Astrocyte (in vitro differentiated cells and primary cell): Measurements from ENCODE around the gene ALPP. TPM values are rescaled to one million over a fixed set of nuclear protein-coding genes. Genes with fewer than 3 reads are reported as not detected.

Source experiments
- DNase-seq: peaks from one replicate; pipeline ENCODE4 v3.0.0-alpha.2; 2010; ENCODE audit warnings: low read depth
- FAIRE-seq: peaks from 2 replicates; lab custom pipeline; 2011; peaks lifted over from hg19 to GRCh38; lab: Jason Lieb, UNC
- H2AFZ ChIP-seq: 2 replicates; pipeline ENCODE4 v1.6.0; 2012; ENCODE audit warnings: low read depth, low read length, inconsistent platforms
- H3K27ac ChIP-seq: 2 replicates; pipeline ENCODE4 v1.5.1; 2011; ENCODE audit warnings: low read depth, low read length, inconsistent platforms
- H3K27me3 ChIP-seq: 2 replicates; pipeline ENCODE4 v1.6.0; 2011; ENCODE audit warnings: low read length, inconsistent platforms; ENCODE audit not compliant: insufficient read depth
- H3K36me3 ChIP-seq: 2 replicates; pipeline ENCODE4 v1.5.1; 2011; ENCODE audit warnings: low read length, inconsistent platforms; ENCODE audit not compliant: insufficient read depth
- H3K4me1 ChIP-seq: 2 replicates; pipeline ENCODE4 v1.5.1; 2011; ENCODE audit warnings: low read length, inconsistent platforms; ENCODE audit not compliant: insufficient read depth
- H3K4me2 ChIP-seq: 2 replicates; pipeline ENCODE4 v1.6.0; 2012; ENCODE audit warnings: low read length, inconsistent platforms
- H3K4me3 ChIP-seq: 2 replicates; pipeline ENCODE4 v1.5.1; 2011; ENCODE audit warnings: low read depth, mild to moderate bottlenecking, low read length, inconsistent platforms; ENCODE audit not compliant: insufficient read depth
- H3K79me2 ChIP-seq: 2 replicates; pipeline ENCODE4 v1.6.0; 2012; ENCODE audit warnings: mild to moderate bottlenecking, low read length, inconsistent platforms; ENCODE audit not compliant: insufficient read depth
- H3K9ac ChIP-seq: 2 replicates; pipeline ENCODE4 v1.6.0; 2012; ENCODE audit warnings: mild to moderate bottlenecking, low read length, inconsistent platforms
- H3K9me3 ChIP-seq: 2 replicates; pipeline ENCODE4 v1.5.1; 2012; ENCODE audit warnings: low read depth, mild to moderate bottlenecking, low read length, inconsistent platforms; ENCODE audit not compliant: insufficient read depth
- H4K20me1 ChIP-seq: 2 replicates; pipeline ENCODE4 v1.6.0; 2012; ENCODE audit warnings: low read length, inconsistent platforms; ENCODE audit not compliant: insufficient read depth
- H3K27ac Mint-ChIP-seq: one replicate; pipeline ENCODE4 v1.8.0; 2021; ENCODE audit warnings: mild to moderate bottlenecking, mixed read lengths; ENCODE audit not compliant: unreplicated experiment
- H3K27me3 Mint-ChIP-seq: one replicate; pipeline ENCODE4 v1.8.0; 2021; ENCODE audit warnings: low read depth, mixed read lengths; ENCODE audit not compliant: unreplicated experiment
- H3K36me3 Mint-ChIP-seq: one replicate; pipeline ENCODE4 v1.8.0; 2021; ENCODE audit warnings: low read depth, mixed read lengths; ENCODE audit not compliant: unreplicated experiment
- H3K4me1 Mint-ChIP-seq: one replicate; pipeline ENCODE4 v1.8.0; 2021; ENCODE audit warnings: low read depth, mixed read lengths; ENCODE audit not compliant: unreplicated experiment
- H3K4me3 Mint-ChIP-seq: one replicate; pipeline ENCODE4 v1.8.0; 2021; ENCODE audit warnings: mild to moderate bottlenecking, moderate library complexity, mixed read lengths; ENCODE audit not compliant: unreplicated experiment
- H3K9me3 Mint-ChIP-seq: one replicate; pipeline ENCODE4 v1.8.0; 2021; ENCODE audit warnings: mild to moderate bottlenecking, mixed read lengths; ENCODE audit not compliant: unreplicated experiment
- CTCF ChIP-seq: IDR thresholded peaks from 2 replicates; pipeline ENCODE4 v1.5.1; 2011; ENCODE audit warnings: low read depth, mild to moderate bottlenecking, inconsistent platforms, low read length, moderate library complexity; ENCODE audit not compliant: insufficient read depth
- EZH2 ChIP-seq: IDR thresholded peaks from 2 replicates; pipeline ENCODE4 v1.6.1; 2012; ENCODE audit warnings: mild to moderate bottlenecking, low read length, inconsistent platforms; ENCODE audit not compliant: insufficient read depth
- total RNA-seq: library from RNA; stranded (reverse); gene quantifications from 2 replicates; pipeline ENCODE4 v1.2.1, GENCODE V29; 2021

Gene ALPP
- total RNA-seq, 1 donor from 2014 or later: 0.32 TPM

GRCh38 chr2:232431705-232432590 is 53.4 kb downstream of the ALPP start:
- Histone ChIP-seq H3K36me3 (no peaks in the 10 kb centered on the region), H3K4me2 (no peak overlapping the region), H3K9me3 (no peaks in the 10 kb centered on the region), H3K4me1 (no peaks in the 10 kb centered on the region), H3K27ac (no peak overlapping the region), H2AFZ (no peak overlapping the region), H3K27me3 (peaks cover 4% of the 10 kb centered on the region), H3K79me2 (no peaks in the 10 kb centered on the region), H3K9ac (no peak overlapping the region), H3K4me3 (no peak overlapping the region), H4K20me1 (no peaks in the 10 kb centered on the region)
- Mint-ChIP-seq H3K27me3 (peaks cover 26% of the 10 kb centered on the region), H3K4me1 (no peaks in the 10 kb centered on the region), H3K36me3 (no peaks in the 10 kb centered on the region), H3K27ac (no peak overlapping the region), H3K4me3 (no peak overlapping the region), H3K9me3 (no peaks in the 10 kb centered on the region)
- TF ChIP-seq EZH2 (no peak), CTCF (no peak)
- FAIRE-seq: no peak
- DNase-seq: no peak

Other genes with a start within 250 kb of the ALPP start
- 0.19 and 0.27 TPM in 2 replicates for gene ALPG, start 28.1 kb downstream of the ALPP start, total RNA-seq
- not detected in 2 replicates for gene ALPI, start 77.4 kb downstream of the ALPP start, total RNA-seq
- 0.14 TPM in 1 of 2 replicates, not detected in the other for gene ECEL1, start 109.1 kb downstream of the ALPP start, total RNA-seq
- not detected in 2 replicates for gene PRSS56, start 141.6 kb downstream of the ALPP start, total RNA-seq
- not detected in 2 replicates for gene CHRND, start 147.4 kb downstream of the ALPP start, total RNA-seq
- not detected in 2 replicates for gene CHRNG, start 160.9 kb downstream of the ALPP start, total RNA-seq
- gene TIGD1, start 171.8 kb downstream of the ALPP start, total RNA-seq: 6.5 and 6.7 TPM in 2 replicates
- gene EIF4E2, start 171.9 kb downstream of the ALPP start, total RNA-seq: 112 and 113 TPM in 2 replicates